Neural cell (in vitro differentiated cells): ENCODE data around the gene C18orf54.

Experiments
- CTCF ChIP-seq: fragments of 450-650 bp; IDR thresholded peaks from 2 replicates; pipeline ENCODE4 v1.5.1; 2014; ENCODE audit warnings: antibody characterized with exemption, mild to moderate bottlenecking, moderate library complexity; ENCODE audit not compliant: poor library complexity, severe bottlenecking
- EP300 ChIP-seq: fragments of 450-650 bp; conservative IDR thresholded peaks from 2 replicates; pipeline ENCODE4 v1.6.1; 2014; ENCODE audit warnings: antibody characterized with exemption, mild to moderate bottlenecking, moderate library complexity; ENCODE audit not compliant: poor library complexity, severe bottlenecking
- EZH2 ChIP-seq: fragments of 200-600, 300-800 bp; shearing (Covaris generic), sonication (generic); IDR thresholded peaks from 2 replicates; pipeline ENCODE4 v1.6.1; 2014; ENCODE audit warnings: antibody characterized with exemption, low read length, borderline replicate concordance, mild to moderate bottlenecking; ENCODE audit not compliant: insufficient read depth, poor library complexity, severe bottlenecking
- POLR2AphosphoS5 ChIP-seq: IDR thresholded peaks from 2 replicates; pipeline ENCODE4 v1.6.1; 2012
- RAD21 ChIP-seq: fragments of 450-650 bp; conservative IDR thresholded peaks from 2 replicates; pipeline ENCODE4 v1.6.1; 2014; ENCODE audit warnings: antibody characterized with exemption, mild to moderate bottlenecking, moderate library complexity
- SMC3 ChIP-seq: fragments of 450-650 bp; conservative IDR thresholded peaks from 2 replicates; pipeline ENCODE4 v1.6.1; 2014; ENCODE audit warnings: antibody characterized with exemption, mild to moderate bottlenecking, moderate library complexity; ENCODE audit not compliant: poor library complexity
- TAF1 ChIP-seq: IDR thresholded peaks from 2 replicates; pipeline ENCODE4 v1.6.1; 2012; ENCODE audit warnings: low read depth
- TF ChIP-seq, protein P1 (sequence below): IDR thresholded peaks from 2 replicates; pipeline ENCODE4 v1.6.1; 2012; ENCODE audit warnings: borderline replicate concordance

- no peak for TF ChIP-seq CTCF
- no peak for TF ChIP-seq EZH2
- TF ChIP-seq EP300, result no peak
- TF ChIP-seq, protein P1, sequence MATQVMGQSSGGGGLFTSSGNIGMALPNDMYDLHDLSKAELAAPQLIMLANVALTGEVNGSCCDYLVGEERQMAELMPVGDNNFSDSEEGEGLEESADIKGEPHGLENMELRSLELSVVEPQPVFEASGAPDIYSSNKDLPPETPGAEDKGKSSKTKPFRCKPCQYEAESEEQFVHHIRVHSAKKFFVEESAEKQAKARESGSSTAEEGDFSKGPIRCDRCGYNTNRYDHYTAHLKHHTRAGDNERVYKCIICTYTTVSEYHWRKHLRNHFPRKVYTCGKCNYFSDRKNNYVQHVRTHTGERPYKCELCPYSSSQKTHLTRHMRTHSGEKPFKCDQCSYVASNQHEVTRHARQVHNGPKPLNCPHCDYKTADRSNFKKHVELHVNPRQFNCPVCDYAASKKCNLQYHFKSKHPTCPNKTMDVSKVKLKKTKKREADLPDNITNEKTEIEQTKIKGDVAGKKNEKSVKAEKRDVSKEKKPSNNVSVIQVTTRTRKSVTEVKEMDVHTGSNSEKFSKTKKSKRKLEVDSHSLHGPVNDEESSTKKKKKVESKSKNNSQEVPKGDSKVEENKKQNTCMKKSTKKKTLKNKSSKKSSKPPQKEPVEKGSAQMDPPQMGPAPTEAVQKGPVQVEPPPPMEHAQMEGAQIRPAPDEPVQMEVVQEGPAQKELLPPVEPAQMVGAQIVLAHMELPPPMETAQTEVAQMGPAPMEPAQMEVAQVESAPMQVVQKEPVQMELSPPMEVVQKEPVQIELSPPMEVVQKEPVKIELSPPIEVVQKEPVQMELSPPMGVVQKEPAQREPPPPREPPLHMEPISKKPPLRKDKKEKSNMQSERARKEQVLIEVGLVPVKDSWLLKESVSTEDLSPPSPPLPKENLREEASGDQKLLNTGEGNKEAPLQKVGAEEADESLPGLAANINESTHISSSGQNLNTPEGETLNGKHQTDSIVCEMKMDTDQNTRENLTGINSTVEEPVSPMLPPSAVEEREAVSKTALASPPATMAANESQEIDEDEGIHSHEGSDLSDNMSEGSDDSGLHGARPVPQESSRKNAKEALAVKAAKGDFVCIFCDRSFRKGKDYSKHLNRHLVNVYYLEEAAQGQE, result no peak
- no peak for TF ChIP-seq SMC3
- no peak for TF ChIP-seq RAD21
- no peak for TF ChIP-seq TAF1
- TF ChIP-seq POLR2AphosphoS5, result no peak
Measured at GRCh38 chr18:54316071-54316820, 41.5 kb upstream of the C18orf54 start.
